ENCODE data around the gene UVRAG. TPM values are rescaled to one million over a fixed set of nuclear protein-coding genes. Genes with fewer than 3 reads are reported as not detected.

Gene UVRAG
- total RNA-seq, 1 donor from 2014 or later = 14.1 TPM

- Histone ChIP-seq H3K4me1 (ENCODE audit: control insufficient read depth in 3 of 3, insufficient read depth in 3 of 3, low read length in 3 of 3) (peaks cover 6 to 20% (median 8%) of the 10 kb centered on the region in 3 donors), H3K9me3 (ENCODE audit: control insufficient read depth in 3 of 3, low read length in 3 of 3) (no peaks in the 10 kb centered on the region), H3K27ac (ENCODE audit: low read depth, low read length) (no peak overlapping the region), H3K9ac (ENCODE audit: low read depth in 1 of 3, low read length in 3 of 3) (peak overlapping the region in 1 of 3 donors; percentile 25), H3K36me3 (ENCODE audit: control insufficient read depth in 3 of 3, insufficient read depth in 3 of 3, low read length in 3 of 3) (no peaks in the 10 kb centered on the region), H3K4me3 (ENCODE audit: low read length in 3 of 3) (no peak overlapping the region), H3K27me3 (ENCODE audit: control insufficient read depth in 3 of 3, insufficient read depth in 3 of 3, low read length in 3 of 3) (no peaks in the 10 kb centered on the region)
These were observed 11.8 kb upstream of the UVRAG start for GRCh38 chr11:75802913-75803820.

- peaks cover 2 to 4% (median 3%) of the 10 kb centered on the region in 3 donors for H3K4me1 ChIP-seq (ENCODE audit: control insufficient read depth in 3 of 3, insufficient read depth in 3 of 3, low read length in 3 of 3)
- no peaks in the 10 kb centered on the region for H3K36me3 ChIP-seq (ENCODE audit: control insufficient read depth in 3 of 3, insufficient read depth in 3 of 3, low read length in 3 of 3)
- no peak overlapping the region for H3K4me3 ChIP-seq (ENCODE audit: low read length in 3 of 3)
- H3K9me3 ChIP-seq (ENCODE audit: control insufficient read depth in 3 of 3, low read length in 3 of 3) = no peaks in the 10 kb centered on the region
- H3K27ac ChIP-seq (ENCODE audit: low read depth, low read length) = no peak overlapping the region
- no peaks in the 10 kb centered on the region for H3K27me3 ChIP-seq (ENCODE audit: control insufficient read depth in 3 of 3, insufficient read depth in 3 of 3, low read length in 3 of 3)
- H3K9ac ChIP-seq (ENCODE audit: low read depth in 1 of 3, low read length in 3 of 3) = no peak overlapping the region
These were observed 5.9 kb upstream of the UVRAG start for GRCh38 chr11:75809111-75809510.

GRCh38 chr11:75809991-75810390 lies 5.0 kb upstream of the UVRAG start:
- H3K9ac ChIP-seq (ENCODE audit: low read depth in 1 of 3, low read length in 3 of 3) = no peak overlapping the region
- H3K4me3 ChIP-seq (ENCODE audit: low read length in 3 of 3) = no peak overlapping the region
- no peak overlapping the region for H3K27ac ChIP-seq (ENCODE audit: low read depth, low read length)
- no peaks in the 10 kb centered on the region for H3K9me3 ChIP-seq (ENCODE audit: control insufficient read depth in 3 of 3, low read length in 3 of 3)
- H3K4me1 ChIP-seq (ENCODE audit: control insufficient read depth in 3 of 3, insufficient read depth in 3 of 3, low read length in 3 of 3) = peaks cover 6 to 9% (median 8%) of the 10 kb centered on the region in 3 donors
- no peaks in the 10 kb centered on the region for H3K27me3 ChIP-seq (ENCODE audit: control insufficient read depth in 3 of 3, insufficient read depth in 3 of 3, low read length in 3 of 3)
- no peaks in the 10 kb centered on the region for H3K36me3 ChIP-seq (ENCODE audit: control insufficient read depth in 3 of 3, insufficient read depth in 3 of 3, low read length in 3 of 3)

GRCh38 chr11:75810637-75811390 lies 4.2 kb upstream of the UVRAG start:
- Histone ChIP-seq H3K27ac (ENCODE audit: low read depth, low read length) (no peak overlapping the region), H3K27me3 (ENCODE audit: control insufficient read depth in 3 of 3, insufficient read depth in 3 of 3, low read length in 3 of 3) (no peaks in the 10 kb centered on the region), H3K36me3 (ENCODE audit: control insufficient read depth in 3 of 3, insufficient read depth in 3 of 3, low read length in 3 of 3) (no peaks in the 10 kb centered on the region), H3K9me3 (ENCODE audit: control insufficient read depth in 3 of 3, low read length in 3 of 3) (no peaks in the 10 kb centered on the region), H3K4me1 (ENCODE audit: control insufficient read depth in 3 of 3, insufficient read depth in 3 of 3, low read length in 3 of 3) (peaks cover 6 to 9% (median 8%) of the 10 kb centered on the region in 3 donors), H3K4me3 (ENCODE audit: low read length in 3 of 3) (no peak overlapping the region), H3K9ac (ENCODE audit: low read depth in 1 of 3, low read length in 3 of 3) (no peak overlapping the region)

GRCh38 chr11:75811485-75811884 lies 3.5 kb upstream of the UVRAG start:
- no peaks in the 10 kb centered on the region for H3K9me3 ChIP-seq (ENCODE audit: control insufficient read depth in 3 of 3, low read length in 3 of 3)

GRCh38 chr11:75812542-75813040 lies 2.4 kb upstream of the UVRAG start:
- H3K27me3 ChIP-seq (ENCODE audit: control insufficient read depth in 3 of 3, insufficient read depth in 3 of 3, low read length in 3 of 3) = no peaks in the 10 kb centered on the region
- H3K9me3 ChIP-seq (ENCODE audit: control insufficient read depth in 3 of 3, low read length in 3 of 3) = no peaks in the 10 kb centered on the region
- H3K4me3 ChIP-seq (ENCODE audit: low read length in 3 of 3) = no peak overlapping the region
- no peak overlapping the region for H3K9ac ChIP-seq (ENCODE audit: low read depth in 1 of 3, low read length in 3 of 3)
- H3K4me1 ChIP-seq (ENCODE audit: control insufficient read depth in 3 of 3, insufficient read depth in 3 of 3, low read length in 3 of 3) = peaks cover 20 to 24% (median 21%) of the 10 kb centered on the region in 3 donors
- peak overlapping the region; percentile 39 for H3K27ac ChIP-seq (ENCODE audit: low read depth, low read length)
- H3K36me3 ChIP-seq (ENCODE audit: control insufficient read depth in 3 of 3, insufficient read depth in 3 of 3, low read length in 3 of 3) = no peaks in the 10 kb centered on the region

More at GRCh38 chr11:75811485-75811884, 3.5 kb upstream of the UVRAG start:
- no peaks in the 10 kb centered on the region for H3K36me3 ChIP-seq (ENCODE audit: control insufficient read depth in 3 of 3, insufficient read depth in 3 of 3, low read length in 3 of 3)
- peaks cover 11 to 16% (median 14%) of the 10 kb centered on the region in 3 donors for H3K4me1 ChIP-seq (ENCODE audit: control insufficient read depth in 3 of 3, insufficient read depth in 3 of 3, low read length in 3 of 3)
- no peak overlapping the region for H3K9ac ChIP-seq (ENCODE audit: low read depth in 1 of 3, low read length in 3 of 3)
- no peak overlapping the region for H3K27ac ChIP-seq (ENCODE audit: low read depth, low read length)
- H3K4me3 ChIP-seq (ENCODE audit: low read length in 3 of 3) = no peak overlapping the region
- no peaks in the 10 kb centered on the region for H3K27me3 ChIP-seq (ENCODE audit: control insufficient read depth in 3 of 3, insufficient read depth in 3 of 3, low read length in 3 of 3)

GRCh38 chr11:75813124-75813523 lies 1.9 kb upstream of the UVRAG start:
- peak overlapping the region in 1 of 3 donors; percentile 15 for H3K9ac ChIP-seq (ENCODE audit: low read depth in 1 of 3, low read length in 3 of 3)
- no peak overlapping the region for H3K4me3 ChIP-seq (ENCODE audit: low read length in 3 of 3)
- H3K36me3 ChIP-seq (ENCODE audit: control insufficient read depth in 3 of 3, insufficient read depth in 3 of 3, low read length in 3 of 3) = no peaks in the 10 kb centered on the region
- H3K27me3 ChIP-seq (ENCODE audit: control insufficient read depth in 3 of 3, insufficient read depth in 3 of 3, low read length in 3 of 3) = no peaks in the 10 kb centered on the region
- peaks cover 20 to 24% (median 21%) of the 10 kb centered on the region in 3 donors for H3K4me1 ChIP-seq (ENCODE audit: control insufficient read depth in 3 of 3, insufficient read depth in 3 of 3, low read length in 3 of 3)
- H3K27ac ChIP-seq (ENCODE audit: low read depth, low read length) = peak overlapping the region; percentile 39
- H3K9me3 ChIP-seq (ENCODE audit: control insufficient read depth in 3 of 3, low read length in 3 of 3) = no peaks in the 10 kb centered on the region

- no peaks in the 10 kb centered on the region for H3K9me3 ChIP-seq (ENCODE audit: control insufficient read depth in 3 of 3, low read length in 3 of 3)
- H3K4me1 ChIP-seq (ENCODE audit: control insufficient read depth in 3 of 3, insufficient read depth in 3 of 3, low read length in 3 of 3) = peaks cover 20 to 24% (median 21%) of the 10 kb centered on the region in 3 donors
- H3K27ac ChIP-seq (ENCODE audit: low read depth, low read length) = peak overlapping the region; percentile 39
- H3K27me3 ChIP-seq (ENCODE audit: control insufficient read depth in 3 of 3, insufficient read depth in 3 of 3, low read length in 3 of 3) = no peaks in the 10 kb centered on the region
- H3K9ac ChIP-seq (ENCODE audit: low read depth in 1 of 3, low read length in 3 of 3) = no peak overlapping the region
- no peaks in the 10 kb centered on the region for H3K36me3 ChIP-seq (ENCODE audit: control insufficient read depth in 3 of 3, insufficient read depth in 3 of 3, low read length in 3 of 3)
- no peak overlapping the region for H3K4me3 ChIP-seq (ENCODE audit: low read length in 3 of 3)
These were observed 1.4 kb upstream of the UVRAG start for GRCh38 chr11:75813622-75814039.

GRCh38 chr11:75814363-75814676 lies 690 bp upstream of the UVRAG start:
- H3K9me3 ChIP-seq (ENCODE audit: control insufficient read depth in 3 of 3, low read length in 3 of 3) = no peaks in the 10 kb centered on the region
- H3K36me3 ChIP-seq (ENCODE audit: control insufficient read depth in 3 of 3, insufficient read depth in 3 of 3, low read length in 3 of 3) = no peaks in the 10 kb centered on the region
- peak overlapping the region; percentile 77 to 92 (median 91) for H3K4me3 ChIP-seq (ENCODE audit: low read length in 3 of 3)
- H3K27me3 ChIP-seq (ENCODE audit: control insufficient read depth in 3 of 3, insufficient read depth in 3 of 3, low read length in 3 of 3) = no peaks in the 10 kb centered on the region
- H3K9ac ChIP-seq (ENCODE audit: low read depth in 1 of 3, low read length in 3 of 3) = peak overlapping the region; percentile 66 to 88 (median 80)
- peak overlapping the region; percentile 86 for H3K27ac ChIP-seq (ENCODE audit: low read depth, low read length)
- peaks cover 20 to 24% (median 21%) of the 10 kb centered on the region in 3 donors for H3K4me1 ChIP-seq (ENCODE audit: control insufficient read depth in 3 of 3, insufficient read depth in 3 of 3, low read length in 3 of 3)

Data from skeletal muscle tissue (tissue), 4 donors.